HG03565 (cell line): ENCODE results near the gene ABLIM2.
A peak's percentile ranks its signal among the peaks of the same experiment; 100 is the strongest.

Experiments used
- ATAC-seq: cut with Tn5 transposase; IDR thresholded peaks from one replicate; pipeline ENCODE4 v1.9.1; 2021; ENCODE audit warnings: mild to moderate bottlenecking, moderate library complexity; ENCODE audit not compliant: unreplicated experiment

The ABLIM2 gene

DNA sequence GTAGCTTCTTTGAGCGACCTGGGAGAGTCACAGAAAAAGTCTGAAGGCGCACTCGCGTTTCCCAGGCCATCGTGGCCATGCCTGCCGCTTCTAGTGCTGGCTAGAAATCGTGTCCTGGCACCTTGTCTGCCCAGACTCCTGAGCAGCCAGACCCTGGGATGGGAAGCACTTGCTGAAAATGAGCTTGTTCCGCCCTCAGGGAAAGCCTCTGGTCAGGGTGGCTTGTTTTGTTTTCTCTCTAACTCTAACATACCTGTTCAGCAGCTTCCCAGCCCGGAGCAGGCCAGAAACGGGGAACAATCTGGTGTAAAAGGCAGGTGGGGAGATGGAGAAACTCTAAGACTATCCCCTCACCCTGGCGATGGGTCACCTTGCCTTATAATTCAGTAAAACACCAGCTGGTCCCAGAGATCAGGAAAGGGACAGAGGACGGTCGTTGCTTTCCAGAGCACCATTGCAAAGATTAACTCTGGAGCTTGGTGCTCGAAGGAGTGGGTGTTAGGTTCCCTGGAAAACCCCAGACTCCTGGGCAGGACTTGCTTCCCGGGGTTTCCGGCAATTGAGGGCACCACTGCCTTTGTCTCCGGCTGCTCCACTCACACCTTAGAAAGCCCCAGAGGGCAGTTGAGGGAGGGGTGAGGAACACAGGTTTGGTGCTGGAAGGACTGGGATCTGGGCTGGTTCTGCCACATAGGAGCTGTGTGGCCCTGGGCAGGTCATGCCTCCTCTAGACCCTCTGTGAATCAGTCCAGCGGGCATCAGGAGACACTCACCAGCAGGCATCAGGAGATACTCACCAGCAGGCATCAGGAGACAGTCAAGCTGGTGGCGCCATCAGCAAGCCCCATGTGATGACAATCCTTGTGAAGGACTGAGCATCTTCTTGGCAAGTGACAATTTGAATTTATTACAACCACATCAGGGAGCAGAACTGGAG, 36.0 kb upstream of the ABLIM2 start:
- no peak for ATAC-seq

DNA sequence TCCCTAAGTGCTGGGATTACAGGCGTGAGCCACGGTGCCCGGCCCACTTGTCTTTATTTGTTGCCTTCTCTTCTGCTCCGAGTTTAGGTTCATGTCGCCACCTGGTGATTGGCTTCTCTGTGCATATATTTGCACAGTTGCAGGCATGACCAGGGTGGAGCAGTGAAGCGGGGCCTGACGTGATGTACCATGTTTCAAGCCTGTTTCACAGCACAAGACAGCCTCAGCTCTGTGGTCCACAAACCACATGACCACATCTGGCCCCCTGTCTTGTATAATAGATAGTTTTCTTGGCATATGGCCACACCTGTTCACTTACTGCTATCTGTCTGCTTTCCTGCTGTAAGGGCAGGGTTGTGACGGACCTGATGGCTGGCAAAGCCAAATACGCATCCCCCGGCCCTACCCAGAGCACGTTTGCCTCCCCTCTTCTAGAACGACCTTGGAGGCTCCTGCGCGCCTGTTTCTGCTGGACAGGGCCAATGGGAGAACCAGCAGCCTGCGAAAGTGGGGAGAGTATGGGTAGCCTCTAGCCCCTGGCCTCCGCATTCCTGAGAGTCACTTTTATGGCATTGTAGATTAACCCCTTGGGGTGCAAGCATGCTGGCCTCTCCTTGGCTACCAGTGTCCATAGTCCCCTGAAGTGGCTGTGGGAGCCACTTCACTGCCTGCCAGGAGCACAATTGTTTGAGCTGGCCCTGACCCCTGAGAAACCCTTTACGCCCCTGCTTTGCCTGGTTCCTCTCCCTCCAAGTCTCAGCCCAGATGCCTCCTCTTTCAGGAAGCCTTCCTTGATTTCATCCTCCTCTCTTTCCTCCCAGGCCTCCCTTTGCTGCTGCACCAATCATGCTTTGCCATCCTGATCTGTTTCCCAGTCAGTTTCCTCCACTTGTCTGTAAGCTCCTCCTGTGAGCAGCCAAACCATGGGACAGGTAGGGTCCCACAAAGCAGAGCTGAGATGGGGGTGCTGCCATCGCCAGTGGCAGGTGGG, 34.4 kb upstream of the ABLIM2 start:
- peak; percentile 88 for ATAC-seq

GRCh38 chr4:8191136-8191747, 32.6 kb upstream of the ABLIM2 start:
- ATAC-seq, result no peak

GRCh38 chr4:8189551-8190466, 31.2 kb upstream of the ABLIM2 start:
- no peak for ATAC-seq

DNA sequence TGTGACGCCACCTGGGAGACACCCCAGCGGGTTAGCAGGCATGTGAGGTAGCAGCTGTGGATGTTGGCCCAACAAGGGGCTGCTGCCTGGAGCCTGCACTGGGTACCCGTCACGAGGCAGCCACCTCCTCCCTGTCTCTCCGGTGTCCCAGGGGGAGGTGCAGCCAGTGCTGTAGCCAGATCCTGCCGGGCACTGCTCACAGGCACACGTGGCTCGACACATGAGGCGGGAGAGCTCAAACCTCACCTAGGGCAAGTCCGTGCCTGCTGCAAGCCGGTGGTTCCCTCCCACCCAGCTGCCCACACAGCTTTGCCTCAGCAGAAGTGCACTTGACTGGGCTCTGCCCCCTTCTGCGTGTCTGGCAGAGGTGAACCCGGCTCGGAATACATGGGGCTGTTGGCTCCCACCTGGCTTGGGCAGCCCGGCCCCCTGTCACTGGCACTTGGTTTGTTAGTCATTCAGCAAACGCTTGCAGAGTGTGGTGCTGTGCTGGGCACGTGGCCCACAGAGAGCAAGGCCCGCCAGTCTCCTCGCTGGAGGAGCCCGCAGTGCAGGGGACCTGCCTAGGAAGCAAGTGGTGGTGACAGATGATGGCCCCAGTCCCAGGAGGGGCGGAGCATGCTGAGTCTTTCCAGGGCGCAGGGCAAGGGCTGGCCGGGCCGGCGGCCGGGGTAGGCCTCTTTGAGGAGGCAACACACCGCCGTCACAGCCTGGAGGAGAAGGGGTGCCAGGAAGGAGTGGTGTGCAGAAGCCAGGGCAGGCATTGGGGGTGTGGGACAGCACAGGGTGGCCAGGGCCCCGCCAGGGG, 30.3 kb upstream of the ABLIM2 start:
- no peak for ATAC-seq

GRCh38 chr4:8188085-8188484, 29.5 kb upstream of the ABLIM2 start:
- no peak for ATAC-seq

DNA sequence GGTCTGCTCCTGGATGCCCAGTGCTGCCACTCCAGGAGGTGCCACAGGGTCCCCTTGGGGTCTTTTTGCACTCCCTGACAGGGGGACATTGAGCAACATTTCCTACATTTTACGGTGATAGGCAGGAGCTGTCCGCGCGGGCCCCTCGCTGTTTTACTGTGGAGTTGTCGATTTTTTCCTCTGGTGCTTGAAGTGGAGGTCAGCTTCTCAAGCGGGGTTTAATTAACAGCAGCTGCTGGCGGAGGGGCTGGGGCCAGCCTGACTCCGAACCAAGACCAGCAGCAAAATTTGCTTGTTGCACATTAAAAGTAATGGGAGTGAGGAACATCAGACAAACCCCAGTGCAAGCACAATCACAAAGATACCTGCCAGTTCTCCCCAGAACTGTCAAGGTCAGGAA, 27.3 kb upstream of the ABLIM2 start:
- no peak for ATAC-seq

GRCh38 chr4:8185295-8185694, 26.7 kb upstream of the ABLIM2 start:
- no peak for ATAC-seq

DNA sequence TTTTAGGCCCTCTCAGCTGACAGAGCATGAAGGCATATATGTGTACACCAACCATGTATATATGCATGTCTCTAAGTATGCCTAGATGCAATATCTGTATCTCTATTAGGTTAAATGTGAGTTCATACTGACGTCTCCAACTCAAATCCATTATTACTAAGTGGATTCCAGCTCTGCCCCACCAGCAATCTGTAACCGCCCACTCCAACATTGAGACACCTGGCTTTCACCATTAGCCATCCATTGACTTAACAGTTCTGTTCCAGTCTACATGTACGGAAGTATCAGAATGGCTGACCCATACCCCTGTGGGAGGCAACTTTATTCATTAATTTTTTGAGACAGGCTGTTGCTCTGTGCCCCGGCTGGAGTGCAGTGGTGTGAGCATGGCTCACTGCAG, 25.4 kb upstream of the ABLIM2 start:
- no peak for ATAC-seq

GRCh38 chr4:8182858-8183725, 24.5 kb upstream of the ABLIM2 start:
- ATAC-seq, result no peak

GRCh38 chr4:8182294-8182693, 23.7 kb upstream of the ABLIM2 start:
- ATAC-seq, result no peak

- ATAC-seq, result no peak
These were observed 23.2 kb upstream of the ABLIM2 start for GRCh38 chr4:8181844-8182243.

GRCh38 chr4:8181119-8181518, 22.5 kb upstream of the ABLIM2 start:
- ATAC-seq, result no peak

DNA sequence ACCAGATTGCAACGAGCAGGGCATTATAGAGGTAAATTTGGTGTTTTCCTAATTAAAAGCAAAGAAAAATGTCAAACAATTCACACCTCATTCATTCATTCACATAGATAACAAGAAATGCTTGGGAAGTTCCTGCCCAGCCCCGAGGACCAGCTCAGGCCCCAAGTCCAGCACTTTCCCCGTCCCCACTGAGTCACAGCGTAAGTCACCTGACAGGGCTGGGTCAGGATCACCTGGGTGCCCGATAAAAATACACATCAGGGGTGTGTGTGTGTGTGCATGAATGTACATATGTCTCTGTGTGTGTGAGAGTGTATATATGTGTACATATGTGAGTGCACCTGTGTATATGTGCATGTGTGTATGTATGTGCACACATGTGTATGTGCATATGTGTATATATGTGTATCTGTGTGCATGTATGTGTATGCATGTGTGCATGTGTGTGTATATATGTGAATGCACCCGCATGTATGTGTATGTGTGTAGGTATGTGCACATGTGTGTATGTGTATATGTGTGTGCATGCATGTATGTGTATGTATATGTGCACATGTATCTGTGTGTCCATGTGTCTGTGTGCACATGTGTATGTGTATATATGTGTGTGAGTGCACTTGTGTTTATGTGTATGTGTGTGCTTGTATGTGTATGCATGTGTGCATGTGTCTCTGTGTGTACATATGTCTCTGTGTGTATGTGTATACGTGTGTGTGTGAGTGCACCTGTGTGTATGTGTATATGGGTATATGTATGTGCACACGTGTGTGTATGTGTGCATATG, 21.9 kb upstream of the ABLIM2 start:
- no peak for ATAC-seq

- ATAC-seq, result no peak
These were observed 21.2 kb upstream of the ABLIM2 start for GRCh38 chr4:8179771-8180170.

DNA sequence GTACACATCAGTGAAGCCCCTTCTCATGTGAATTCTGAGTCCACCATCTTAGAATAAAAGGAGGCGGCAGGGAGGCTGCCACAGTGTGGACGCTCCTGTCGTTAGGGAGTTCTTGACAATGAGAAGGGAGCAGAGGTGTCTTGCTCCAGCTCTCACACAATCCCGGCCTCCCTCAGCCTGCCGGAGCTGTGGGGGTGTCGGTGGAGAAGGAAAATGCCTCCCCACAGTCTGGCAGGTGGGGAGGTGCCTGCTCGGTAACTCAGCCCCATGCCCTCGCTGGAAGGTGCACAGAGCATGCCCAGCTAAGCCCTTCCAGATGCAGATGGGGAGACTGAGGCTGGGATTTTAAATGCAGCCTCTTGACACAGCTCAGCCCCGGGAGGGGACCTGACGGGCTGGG, 20.5 kb upstream of the ABLIM2 start:
- ATAC-seq, result no peak

- ATAC-seq, result no peak
These were observed 19.3 kb upstream of the ABLIM2 start for GRCh38 chr4:8177956-8178355.

- no peak for ATAC-seq
These were observed 18.9 kb upstream of the ABLIM2 start for GRCh38 chr4:8177552-8177951.
